DMS153 treated with DMSO at 0.1 percent for 48 hours (cell line): ENCODE results near the gene TEAD1.
A peak's percentile ranks its signal among the peaks of the same experiment; 100 is the strongest.

Experiments used
- DNase-seq: peaks from one replicate; lab custom pipeline; 2025; ENCODE audit not compliant: unreplicated experiment; lab: John Stamatoyannopoulos, UW

Gene TEAD1

DNA sequence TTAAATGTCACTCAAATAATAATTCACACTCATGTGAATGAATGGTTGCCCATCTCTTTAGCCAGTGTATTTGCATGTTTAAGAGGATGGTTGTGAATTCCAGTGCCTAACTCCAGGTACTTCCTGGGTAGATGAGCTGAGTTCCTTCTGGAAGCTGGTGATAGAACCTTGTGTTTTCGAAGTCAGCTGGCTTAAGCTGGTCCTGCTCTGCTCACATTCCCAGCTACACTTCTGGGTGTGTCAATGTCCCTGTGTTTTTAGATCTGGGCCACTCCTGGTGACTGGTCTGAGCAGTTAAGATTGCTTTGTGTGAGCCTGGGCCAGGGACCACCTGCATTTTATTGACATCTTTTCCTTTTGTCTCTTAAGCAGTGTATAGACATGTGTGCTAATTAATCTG is 10.6 kb downstream of the TEAD1 start:
- no peak for DNase-seq

DNA sequence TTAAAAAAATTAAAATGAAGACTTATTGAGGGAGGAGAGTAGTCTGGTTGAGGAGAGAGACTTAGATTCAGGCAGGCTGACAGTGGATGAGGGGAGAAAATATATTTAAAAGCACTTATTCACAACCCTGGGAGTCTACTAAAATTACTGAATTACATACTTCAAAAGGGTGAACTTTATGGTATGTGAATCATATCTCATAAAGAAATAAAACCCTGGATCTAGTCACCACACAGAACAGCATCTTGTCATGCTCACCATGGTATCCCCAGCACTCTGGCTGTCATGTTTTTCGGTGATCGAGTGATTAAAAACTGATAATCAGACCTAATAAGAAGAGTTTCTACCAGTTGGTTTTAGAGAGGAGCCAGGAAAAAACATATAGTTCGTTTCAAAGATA is 11.0 kb downstream of the TEAD1 start:
- no peak for DNase-seq

DNA sequence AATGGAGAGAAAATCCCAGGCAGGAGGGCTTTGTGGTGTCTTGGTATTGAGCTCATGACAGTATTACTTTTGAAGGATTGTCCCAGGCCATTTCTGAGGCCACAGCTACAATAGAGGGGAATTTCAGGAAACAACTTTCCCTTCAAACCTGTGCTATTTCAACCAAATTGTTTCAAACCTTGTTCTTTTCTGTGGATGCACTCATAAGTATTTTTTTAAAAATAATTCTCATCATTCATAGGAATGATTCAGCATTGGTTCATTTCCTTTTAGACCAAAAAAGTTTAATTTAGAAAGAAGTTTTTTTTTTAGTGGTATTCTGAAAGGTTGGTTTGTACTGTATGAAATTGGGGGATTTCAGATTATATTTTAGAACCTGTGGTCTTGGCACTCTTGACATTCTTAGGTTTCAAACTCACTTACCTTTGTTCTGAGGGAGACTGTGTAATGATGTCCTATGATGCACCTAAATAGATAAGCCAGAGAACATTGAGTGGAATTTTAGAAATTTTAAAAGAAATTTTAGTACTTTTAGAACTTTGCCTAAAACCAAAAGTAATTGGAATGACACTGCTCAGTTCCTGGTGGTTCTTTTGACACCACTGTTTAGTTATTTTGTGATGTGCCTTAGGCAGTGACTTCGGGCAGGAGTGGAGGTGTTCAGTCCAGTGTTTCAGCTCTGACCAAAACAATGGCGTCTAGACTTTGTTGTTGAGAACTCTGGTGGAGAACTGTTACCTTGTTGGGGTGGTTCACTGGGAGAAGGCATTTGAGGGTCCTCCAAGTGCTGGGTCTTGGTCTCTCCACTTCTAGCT is 12.2 kb downstream of the TEAD1 start:
- DNase-seq = no peak

DNA sequence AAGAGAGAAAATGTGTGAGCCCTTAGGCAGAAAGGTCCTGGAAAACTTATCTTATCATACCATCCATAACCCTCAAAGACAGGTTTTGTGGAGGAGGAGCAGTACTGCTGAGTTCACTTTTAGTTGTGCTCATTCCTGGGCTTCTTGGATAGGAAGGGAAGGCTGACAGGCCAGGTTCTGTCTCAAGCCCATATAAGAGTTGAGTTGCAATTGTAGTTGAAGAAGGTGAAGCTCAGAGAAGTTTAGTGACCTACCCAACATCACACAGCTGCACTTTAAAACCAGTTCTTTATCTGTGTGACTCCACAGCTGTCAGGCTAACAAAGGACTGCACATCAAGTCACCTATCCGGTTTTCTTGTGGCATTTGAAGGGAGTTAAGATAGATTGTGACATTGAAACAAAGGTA is 13.0 kb downstream of the TEAD1 start:
- DNase-seq = no peak

DNA sequence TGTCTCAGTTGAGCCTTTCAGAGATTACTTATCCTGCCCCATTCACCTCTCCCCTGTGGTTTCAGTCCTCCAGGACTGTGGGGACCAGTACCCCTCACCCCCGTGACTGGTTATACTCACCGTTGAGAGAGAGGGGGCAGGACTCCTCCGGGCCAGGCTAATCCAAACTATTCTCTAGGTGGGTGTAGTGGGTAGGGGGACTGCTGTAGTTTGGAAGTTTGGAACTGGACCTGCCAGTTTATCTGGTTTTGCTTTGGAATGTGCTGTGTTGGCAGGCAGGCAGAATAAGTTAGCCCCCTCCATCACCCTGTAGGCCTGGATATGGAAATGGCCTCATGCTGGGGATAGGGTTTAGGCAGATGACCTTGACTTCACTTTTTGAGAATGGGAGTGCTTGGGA is 13.5 kb downstream of the TEAD1 start:
- no peak for DNase-seq

DNA sequence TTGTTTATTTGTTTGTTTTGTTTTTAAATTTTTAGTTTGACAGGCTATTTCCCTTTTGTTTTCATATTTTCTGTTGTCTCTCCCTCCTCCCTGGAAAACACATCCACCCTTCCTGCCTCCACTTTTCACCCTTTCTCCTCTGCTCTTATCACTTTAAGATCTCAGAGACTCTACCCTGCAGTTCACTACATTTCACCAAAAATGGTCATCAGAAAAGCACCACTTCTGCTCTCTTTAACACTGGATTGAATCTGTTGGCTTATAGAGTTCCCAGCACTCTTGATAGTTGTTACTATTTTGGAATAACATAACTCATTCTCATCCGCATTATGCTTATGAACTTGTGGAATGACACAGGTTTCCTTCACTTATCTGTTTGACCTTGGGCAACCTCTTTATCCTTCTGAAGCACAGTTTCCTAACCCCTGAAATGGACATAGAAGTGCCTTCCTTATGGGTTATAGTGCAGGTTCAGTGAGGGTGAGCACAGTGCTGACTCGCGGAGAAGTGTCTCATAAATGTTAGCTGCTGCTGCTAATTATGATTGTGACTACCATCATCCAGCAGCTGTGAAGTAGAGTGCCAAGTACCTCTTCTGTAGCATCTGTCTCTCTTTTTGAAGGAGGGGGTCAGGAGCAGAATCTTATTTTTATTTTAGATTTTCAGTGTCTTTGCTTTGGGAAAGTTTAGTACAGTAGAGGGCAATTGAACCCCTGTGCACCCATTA is 15.0 kb downstream of the TEAD1 start:
- DNase-seq = no peak

DNA sequence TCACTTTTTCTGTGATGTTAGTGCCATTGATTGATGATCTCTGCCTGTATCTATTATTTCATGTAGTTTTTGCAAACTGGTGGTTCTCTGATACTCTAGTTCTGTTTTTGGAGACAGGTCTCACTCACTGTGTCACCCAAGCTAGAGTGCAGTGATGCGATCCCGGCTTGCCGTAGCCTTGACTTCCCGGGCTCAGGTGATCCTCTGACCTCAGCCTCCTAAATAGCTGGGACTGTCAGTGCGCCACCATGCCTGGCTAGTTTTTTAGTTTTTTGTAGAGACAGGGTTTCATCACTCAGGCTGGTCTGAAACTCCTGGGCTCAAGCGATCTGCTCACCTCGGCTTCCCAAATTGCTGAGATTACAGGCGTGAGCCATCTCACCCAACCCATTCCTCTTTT is 16.4 kb downstream of the TEAD1 start:
- DNase-seq = no peak

DNA sequence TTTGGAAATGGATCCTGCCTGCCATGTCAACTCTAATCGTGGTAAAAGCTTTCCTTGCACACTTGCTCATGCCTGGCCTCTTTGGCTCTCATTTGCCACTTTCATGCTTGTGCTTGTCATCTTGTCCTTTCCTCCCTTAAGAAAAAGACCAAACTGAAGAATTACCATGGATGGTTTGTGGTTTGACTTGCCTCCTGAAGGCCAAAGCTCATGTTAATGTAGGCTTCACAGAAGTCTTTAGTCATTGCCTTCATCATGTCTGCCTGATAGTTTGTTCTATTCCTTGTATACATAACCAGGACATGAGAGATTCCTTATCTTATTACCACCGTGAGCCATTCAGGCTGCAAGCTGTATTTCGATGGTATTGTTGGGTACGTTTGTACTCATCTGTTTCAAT is 17.3 kb downstream of the TEAD1 start:
- DNase-seq = peak; percentile 32

DNA sequence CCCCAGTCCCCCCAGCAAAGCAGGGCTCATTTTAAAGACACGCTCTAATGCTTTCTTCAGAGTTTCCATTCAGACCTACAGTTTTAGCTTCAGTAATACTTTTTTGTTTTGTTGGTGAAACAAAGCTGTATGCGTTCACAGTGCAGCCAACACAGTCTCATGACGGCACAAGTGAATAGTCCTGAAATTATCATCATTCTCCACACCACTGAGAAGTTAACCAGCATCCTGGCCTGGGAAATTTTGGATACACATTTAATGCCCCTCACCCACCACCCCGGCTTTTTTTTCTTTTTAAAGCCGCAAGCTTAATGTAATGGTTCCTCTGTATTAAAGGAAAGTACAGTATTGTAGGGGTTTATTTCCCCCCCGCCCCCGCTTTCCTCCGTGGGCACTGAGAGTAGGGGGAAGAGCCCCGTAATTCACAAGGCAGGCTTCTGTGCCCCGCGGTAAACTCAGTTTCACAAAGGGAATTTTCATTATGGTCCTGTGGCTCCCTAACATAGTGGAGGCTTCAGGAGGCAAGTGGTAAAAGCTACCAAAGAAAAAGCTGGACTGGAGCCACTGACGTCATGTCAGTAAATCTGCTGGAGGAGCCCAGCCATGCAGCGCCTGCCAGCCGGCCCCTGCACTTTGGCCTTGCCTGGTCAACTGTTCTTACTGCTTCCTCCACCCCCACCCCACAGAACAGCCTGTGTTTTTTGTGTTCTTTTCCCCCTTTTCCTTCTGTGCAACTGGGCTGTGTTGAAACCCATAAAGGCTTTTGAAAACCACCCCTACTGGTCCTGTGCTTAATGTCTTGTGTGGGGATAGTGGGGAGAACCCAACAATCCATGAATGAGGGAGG is 18.2 kb downstream of the TEAD1 start:
- DNase-seq = peak; percentile 61

DNA sequence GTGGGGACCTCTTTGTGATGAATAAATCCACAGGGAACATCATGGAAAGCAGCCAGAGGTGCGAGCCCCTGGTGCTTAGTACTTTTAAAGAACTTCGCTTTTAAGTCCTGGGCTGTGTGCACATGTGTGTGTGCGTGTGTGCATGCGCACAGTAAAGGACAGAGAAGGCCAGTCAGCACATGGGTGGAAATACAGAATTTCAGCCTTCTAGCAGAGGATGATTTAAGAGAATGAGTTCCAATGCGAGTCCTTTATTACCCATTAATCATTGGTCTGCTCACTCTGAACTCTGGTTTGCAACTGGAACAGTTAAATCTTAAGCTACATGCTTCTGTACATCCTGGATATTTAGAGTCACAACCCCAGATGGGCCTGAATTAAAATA is 18.9 kb downstream of the TEAD1 start:
- DNase-seq = no peak

DNA sequence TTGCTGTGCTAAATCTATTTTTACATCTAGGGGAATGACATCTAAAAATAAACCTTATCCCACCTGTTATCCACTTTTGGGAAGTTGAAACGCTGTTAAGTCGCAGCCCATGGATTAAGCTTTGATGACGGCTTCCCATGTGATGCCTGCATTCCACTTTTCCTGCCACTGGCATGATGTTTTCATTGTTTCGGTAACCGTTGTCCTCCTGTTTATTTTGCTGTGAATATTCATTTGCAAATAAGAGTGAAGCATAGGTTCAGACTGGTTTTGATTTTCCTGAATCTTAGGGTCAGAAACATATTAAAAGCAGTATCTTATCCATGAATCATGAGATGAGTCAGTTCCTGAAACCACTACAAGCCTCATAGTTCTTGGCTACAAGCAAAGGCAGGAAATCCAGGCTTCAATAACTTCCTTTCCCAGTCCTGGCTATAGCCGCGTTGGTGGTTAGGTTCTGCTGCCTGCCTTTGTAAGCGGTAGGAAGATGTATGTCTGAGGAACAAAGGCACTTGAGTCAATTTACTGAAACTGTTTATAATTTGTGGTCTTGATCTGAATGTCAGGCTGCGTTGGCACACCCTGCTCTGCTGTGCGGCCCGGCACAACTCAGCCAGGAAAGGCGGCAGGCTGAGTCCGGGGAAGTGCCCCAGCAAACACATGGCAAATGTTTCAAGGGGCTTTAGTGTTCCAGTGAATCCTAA is 19.4 kb downstream of the TEAD1 start:
- DNase-seq = peak; percentile 90

DNA sequence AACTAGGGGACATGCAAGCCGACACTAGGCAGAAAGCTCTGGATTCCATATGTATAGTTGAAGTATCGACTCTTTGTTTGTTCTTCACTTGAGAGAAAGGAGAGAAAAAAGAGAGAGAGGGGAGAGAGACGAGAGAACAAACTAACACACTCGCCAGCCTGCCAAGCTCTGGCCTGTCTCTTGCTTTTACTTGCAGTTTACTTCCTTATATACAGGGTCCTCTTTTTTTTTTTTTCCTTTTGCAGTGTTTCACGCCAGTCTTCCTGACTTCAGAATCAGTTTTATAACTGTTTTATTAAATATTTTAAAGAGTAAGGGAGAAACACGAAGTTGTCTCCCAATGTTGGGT is 19.9 kb downstream of the TEAD1 start:
- DNase-seq = no peak

DNA sequence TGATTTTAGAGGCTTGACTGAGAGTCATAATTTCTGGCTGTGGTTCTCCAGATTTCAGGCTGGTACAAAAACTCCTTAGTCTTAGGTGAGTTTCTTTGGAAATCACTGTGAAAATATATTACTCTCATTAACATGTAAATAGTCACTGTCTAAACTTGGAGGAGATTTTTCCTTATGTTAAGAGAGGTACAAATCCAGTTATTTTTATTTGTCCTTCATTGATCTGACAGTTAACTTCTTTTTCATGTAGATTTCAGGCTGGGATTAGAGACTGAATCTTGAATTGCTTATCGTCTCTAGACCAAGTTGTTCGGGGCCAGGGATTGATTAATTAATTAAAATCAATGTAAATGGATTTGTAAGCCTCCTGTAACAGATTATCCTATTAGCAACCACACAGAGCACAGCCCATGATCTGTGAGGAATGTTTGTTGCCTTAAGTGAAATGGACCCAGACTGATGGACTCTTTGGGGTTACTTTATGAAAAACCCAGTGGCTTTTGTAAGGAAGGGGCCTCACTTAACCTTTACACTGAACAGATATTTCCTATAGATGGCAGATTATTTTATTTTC is 21.1 kb downstream of the TEAD1 start:
- no peak for DNase-seq

DNA sequence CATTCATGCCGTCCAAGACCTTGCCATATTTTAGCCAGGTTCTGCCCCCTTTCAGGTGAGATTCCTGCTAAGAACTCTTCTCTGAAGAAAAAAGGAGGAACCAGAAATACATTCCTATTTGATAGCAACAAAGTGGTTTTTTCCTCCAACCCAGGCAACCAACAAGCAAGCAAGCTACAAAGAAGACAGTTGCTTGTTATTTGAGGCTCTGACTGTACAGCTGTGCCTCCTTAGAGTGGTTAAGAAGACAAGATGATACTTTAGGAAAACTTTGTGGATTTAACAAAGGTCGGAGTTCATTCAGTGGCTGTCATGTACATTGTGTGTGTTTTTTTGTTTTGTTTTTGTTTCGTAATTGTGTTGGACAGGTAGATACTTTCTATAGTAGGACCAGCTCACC is 21.7 kb downstream of the TEAD1 start:
- no peak for DNase-seq

DNA sequence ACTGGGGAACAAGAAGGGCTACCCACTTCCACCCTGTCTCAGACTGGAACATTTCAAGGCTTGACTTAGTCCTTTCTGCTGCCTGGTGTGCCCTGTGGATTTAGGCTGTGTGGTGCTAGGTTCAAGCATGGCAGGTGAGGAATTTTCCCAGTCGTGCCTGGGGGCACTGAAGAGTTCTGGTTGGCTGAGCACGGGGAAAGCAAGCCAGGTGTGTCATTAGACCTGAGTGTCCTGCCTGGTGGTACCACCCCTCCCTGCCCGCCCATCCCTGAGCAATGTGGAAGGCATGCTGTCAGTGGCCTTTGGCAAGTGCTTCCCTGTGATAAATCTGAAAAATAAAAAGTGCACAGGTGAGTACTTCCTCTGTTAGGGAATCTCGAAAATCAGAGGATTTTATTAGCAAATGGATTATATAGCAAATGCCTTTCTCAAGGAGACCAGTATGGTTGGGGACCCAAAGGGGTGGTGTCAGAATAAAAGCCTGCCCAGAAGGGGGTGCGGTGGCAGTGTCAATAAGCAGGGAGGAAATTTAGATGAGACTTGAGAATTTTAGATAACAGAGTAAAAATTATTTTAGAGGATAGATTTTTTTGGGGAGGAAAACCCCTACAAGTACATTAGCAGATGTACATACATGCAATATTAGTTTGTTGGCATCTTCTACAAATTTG is 22.8 kb downstream of the TEAD1 start:
- DNase-seq = no peak

DNA sequence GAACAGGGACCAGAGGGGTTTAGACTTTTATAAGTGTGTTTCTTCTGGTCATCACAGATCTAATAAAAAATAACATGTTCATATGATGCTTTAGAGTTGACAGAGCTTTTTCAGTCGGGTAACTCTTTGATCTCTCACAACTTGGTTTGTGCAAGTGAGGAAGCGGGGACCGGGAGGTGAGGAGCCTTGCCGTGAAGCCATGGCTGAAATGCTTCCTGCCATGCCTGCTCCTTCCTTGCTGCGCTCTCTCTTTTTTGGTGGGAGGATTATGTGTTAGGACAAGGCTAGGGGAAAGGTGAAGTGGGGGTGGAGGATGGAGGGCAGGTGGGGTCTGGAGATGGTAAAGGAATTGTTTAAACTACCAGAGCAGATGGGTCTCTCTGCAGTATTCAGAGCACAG is 23.8 kb downstream of the TEAD1 start:
- DNase-seq = no peak

DNA sequence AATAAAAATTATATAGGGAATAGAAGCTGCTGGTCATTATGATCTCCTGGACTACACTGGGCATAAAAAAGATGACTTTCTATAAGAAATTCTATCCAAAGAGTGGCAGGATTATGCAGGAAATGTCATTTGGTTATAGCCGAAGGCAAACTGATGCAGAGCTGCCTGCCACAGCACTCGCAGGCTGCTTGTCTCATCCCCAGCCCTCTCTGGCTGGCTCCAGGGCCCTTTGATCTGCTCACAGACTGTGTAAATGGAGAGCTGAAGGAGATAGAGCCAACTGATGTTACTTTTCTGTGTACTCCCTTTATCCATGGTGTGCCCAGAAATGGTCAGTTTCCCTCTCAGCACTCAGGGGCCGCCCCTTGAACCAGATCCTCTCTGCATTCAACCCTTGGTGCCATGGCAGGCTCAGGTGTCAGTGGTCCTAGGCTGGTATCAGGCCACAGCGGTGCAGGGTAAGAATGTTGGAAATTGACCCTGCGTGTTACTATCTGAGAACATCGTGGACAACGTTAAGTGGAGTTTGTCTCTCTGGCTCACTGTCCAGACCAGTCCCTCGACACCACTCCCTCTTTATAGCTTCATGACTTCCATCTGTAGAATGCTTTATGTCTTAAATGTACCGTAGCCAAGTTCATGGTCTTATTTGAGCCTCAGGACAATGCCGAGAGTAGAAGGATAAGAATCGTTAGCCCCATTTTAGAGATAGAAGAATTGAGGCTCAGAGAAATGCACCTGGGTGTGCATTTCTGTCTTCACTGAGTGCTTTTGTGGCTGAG is 27.8 kb downstream of the TEAD1 start:
- DNase-seq = no peak

DNA sequence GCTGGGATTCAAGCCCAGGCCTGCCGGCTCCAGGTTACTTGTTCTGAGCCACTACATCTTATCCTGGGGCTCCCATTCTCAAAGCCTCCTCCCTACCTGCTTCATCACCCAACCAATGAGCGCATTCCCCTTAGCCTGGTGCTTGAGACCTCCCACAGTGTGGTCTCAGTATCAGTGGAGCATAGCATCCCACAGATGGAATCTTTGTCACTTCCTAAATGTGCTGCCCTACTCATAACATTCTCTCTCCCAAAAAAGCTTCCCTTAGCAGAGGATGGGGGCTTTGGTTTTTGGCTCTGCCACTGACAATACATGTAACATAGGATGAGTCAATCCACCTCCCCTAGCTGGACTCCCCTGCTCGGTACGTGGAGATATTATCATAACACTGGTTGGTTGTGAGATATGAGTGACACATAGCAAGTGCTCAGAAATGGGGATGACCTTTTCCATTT is 28.8 kb downstream of the TEAD1 start:
- DNase-seq = no peak

DNA sequence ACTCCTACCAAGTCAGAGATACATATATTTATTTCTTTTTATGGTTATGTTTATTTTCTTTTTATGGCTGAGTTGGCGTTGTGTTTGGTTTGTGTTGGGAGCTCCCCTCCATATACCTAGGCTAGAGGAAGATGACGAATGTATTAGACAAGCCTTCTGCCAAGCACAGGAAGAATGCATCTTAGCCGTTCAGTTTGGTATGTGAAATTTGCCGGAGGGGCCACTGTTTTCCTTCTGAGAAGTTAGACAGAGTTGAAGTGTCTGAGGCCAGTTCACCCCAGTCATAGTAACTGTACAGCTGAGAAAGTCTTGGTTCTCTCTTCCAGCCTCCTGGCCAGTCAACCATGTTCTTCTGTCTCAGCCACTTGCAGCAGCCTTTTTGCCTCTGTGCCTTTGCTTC is 29.8 kb downstream of the TEAD1 start:
- DNase-seq = no peak

DNA sequence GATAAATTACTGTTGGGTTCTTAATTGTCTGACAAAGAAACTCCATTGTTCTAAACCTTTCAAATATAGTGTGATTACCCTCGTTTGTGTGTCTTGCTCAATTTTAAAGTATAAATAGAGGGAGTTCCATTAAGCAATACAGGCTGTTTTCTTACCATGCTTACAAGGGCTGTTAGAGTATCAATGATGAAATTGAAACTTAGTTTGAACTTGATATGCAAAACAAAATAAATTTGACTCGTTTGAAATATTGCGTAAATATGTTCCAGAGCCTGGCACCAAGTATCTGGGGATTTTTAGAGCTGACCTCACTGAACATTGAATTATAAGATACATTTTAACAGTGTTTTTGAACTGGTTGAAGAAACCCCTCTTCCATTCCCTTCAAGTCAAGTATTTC is 31.7 kb downstream of the TEAD1 start:
- DNase-seq = no peak
